Vagina (tissue), 2 donors: ENCODE measurements around the gene CHRM2. TPM values are rescaled to one million over a fixed set of nuclear protein-coding genes. Genes with fewer than 3 reads are reported as not detected.

Source experiments
- DNase-seq, 2 donors: peaks; one replicate each; pipeline ENCODE4 v3.0.0-alpha.2; 2017; ENCODE audit errors: extremely low spot score in 2 of 2
- H3K27ac ChIP-seq: fragments of 200-600 bp; sonication (generic); one replicate; pipeline ENCODE4 v1.5.1; 2019
- H3K27me3 ChIP-seq: fragments of 200-600 bp; sonication (generic); one replicate; pipeline ENCODE4 v1.5.1; 2019
- H3K36me3 ChIP-seq, 2 donors: fragments of 200-600 bp; sonication (generic); one replicate each; pipeline ENCODE4 v1.5.1; 2017 to 2019
- H3K4me1 ChIP-seq: fragments of 200-600 bp; sonication (generic); one replicate; pipeline ENCODE4 v1.5.1; 2019
- H3K4me3 ChIP-seq, 2 donors: fragments of 200-600 bp; sonication (generic); 1 replicate in 1 of 2; 2 replicates in 1 of 2; pipeline ENCODE4 v1.5.1; 2016 to 2019
- H3K9me3 ChIP-seq: fragments of 200-600 bp; sonication (generic); one replicate; pipeline ENCODE4 v1.5.1; 2019
- CTCF ChIP-seq, 3 experiments: fragments of 450-650 bp in 2 of 3; fragments of 200-600 bp in 1 of 3; sonication (generic) in 1 of 3; IDR thresholded peaks; one replicate each; pipeline ENCODE4 v1.5.1; 2017 to 2019; ENCODE audit warnings: antibody characterized with exemption in 3 of 3, mild to moderate bottlenecking in 2 of 3, moderate library complexity in 2 of 3
- POLR2A ChIP-seq, 2 donors: fragments of 450-650 bp; IDR thresholded peaks; one replicate each; pipeline ENCODE4 v1.6.1; 2017; ENCODE audit warnings: antibody characterized with exemption in 2 of 2, mild to moderate bottlenecking in 2 of 2, moderate library complexity in 2 of 2
- POLR2AphosphoS5 ChIP-seq, 2 donors: sonication (generic); formaldehyde crosslinking; IDR thresholded peaks; one replicate each; pipeline ENCODE4 v1.9.0; 2017; ENCODE audit warnings: antibody characterized with exemption in 2 of 2, mild to moderate bottlenecking in 2 of 2, low read depth in 1 of 2; ENCODE audit not compliant: insufficient read depth in 1 of 2
- intact Hi-C: fragments of 100-400 bp; cut with DNase I; formaldehyde crosslinking; loops from one replicate; pipeline ENCODE4 v1.15.1; 2023
- total RNA-seq: library from RNA; depleted of rRNA; stranded (reverse); fragments of >200 nt; gene quantifications from one replicate; pipeline ENCODE4 v1.2.3, GENCODE V29; 2016

The CHRM2 gene
- total RNA-seq, 1 donor from 2014 or later = 1.2 TPM

DNA sequence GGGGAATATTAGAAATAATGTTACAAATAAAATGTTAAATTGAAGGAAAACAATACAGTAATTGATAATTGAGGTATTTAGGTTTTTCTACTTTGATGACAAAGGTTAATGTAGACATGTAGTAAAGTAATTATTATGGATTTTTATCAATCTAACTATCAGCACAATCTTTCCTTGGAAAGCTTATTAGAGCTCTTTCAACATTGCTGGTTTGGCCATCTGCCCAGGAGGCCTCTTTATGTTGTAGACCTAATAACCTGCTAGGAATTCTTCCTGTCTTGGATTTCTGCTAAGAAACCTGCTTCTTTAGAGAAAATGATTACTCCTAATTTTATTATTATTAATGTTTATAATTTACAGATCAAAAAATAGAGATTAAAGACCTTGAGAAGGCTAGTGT lies 78.9 kb downstream of the CHRM2 start:
- Histone ChIP-seq H3K36me3 (no peaks in the 10 kb centered on the region), H3K4me1 (no peaks in the 10 kb centered on the region), H3K27ac (no peak overlapping the region), H3K4me3 (no peak overlapping the region), H3K9me3 (no peaks in the 10 kb centered on the region), H3K27me3 (no peaks in the 10 kb centered on the region)
- no peak for DNase-seq
- TF ChIP-seq POLR2AphosphoS5 (IDR thresholded peaks at IDR 0.05; ENCODE audit: insufficient read depth in 1 of 2, low read depth in 1 of 2) = no peak
- TF ChIP-seq CTCF (IDR thresholded peaks at IDR 0.05) = no peak
- TF ChIP-seq POLR2A (IDR thresholded peaks at IDR 0.05) = no peak
- intact Hi-C loops = no loop called here

DNA sequence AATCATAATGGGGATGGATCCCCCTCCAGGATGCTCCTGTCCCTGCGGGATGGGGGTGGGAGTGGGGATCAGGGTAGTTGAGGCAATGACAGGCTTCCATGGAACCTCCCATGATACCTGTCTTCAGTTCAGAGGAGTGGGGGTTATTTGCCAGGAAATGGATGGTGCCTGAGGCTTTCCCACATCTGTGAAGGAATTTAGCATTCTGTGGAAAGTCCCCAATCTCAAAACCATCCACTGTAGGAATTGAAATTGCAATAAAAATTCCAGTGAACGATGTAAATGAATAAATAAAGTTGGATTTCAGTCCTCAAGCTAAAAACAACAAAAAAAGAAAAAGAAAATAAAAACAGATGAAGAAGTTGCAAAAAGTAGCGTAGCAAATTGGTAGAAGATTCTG lies 81.9 kb downstream of the CHRM2 start:
- H3K9me3 ChIP-seq = no peaks in the 10 kb centered on the region
- H3K27ac ChIP-seq = no peak overlapping the region
- H3K27me3 ChIP-seq = no peaks in the 10 kb centered on the region
- no peaks in the 10 kb centered on the region for H3K4me1 ChIP-seq
- no peaks in the 10 kb centered on the region for H3K36me3 ChIP-seq
- no peak for DNase-seq
- TF ChIP-seq POLR2AphosphoS5 (IDR thresholded peaks at IDR 0.05; ENCODE audit: insufficient read depth in 1 of 2, low read depth in 1 of 2) = no peak
- no peak for TF ChIP-seq POLR2A (IDR thresholded peaks at IDR 0.05)
- TF ChIP-seq CTCF (IDR thresholded peaks at IDR 0.05) = no peak
- no peak overlapping the region for H3K4me3 ChIP-seq
- intact Hi-C loops = no loop called here

GRCh38 chr7:136953386-136953785 lies 84.9 kb downstream of the CHRM2 start:
- H3K4me1 ChIP-seq = no peaks in the 10 kb centered on the region
- H3K9me3 ChIP-seq = no peaks in the 10 kb centered on the region
- intact Hi-C loops = no loop called here
- no peak overlapping the region for H3K4me3 ChIP-seq
- no peaks in the 10 kb centered on the region for H3K27me3 ChIP-seq
- no peak for DNase-seq
- TF ChIP-seq POLR2A (IDR thresholded peaks at IDR 0.05) (no peak), CTCF (IDR thresholded peaks at IDR 0.05) (no peak), POLR2AphosphoS5 (IDR thresholded peaks at IDR 0.05; ENCODE audit: insufficient read depth in 1 of 2, low read depth in 1 of 2) (no peak)
- no peaks in the 10 kb centered on the region for H3K36me3 ChIP-seq
- no peak overlapping the region for H3K27ac ChIP-seq

DNA sequence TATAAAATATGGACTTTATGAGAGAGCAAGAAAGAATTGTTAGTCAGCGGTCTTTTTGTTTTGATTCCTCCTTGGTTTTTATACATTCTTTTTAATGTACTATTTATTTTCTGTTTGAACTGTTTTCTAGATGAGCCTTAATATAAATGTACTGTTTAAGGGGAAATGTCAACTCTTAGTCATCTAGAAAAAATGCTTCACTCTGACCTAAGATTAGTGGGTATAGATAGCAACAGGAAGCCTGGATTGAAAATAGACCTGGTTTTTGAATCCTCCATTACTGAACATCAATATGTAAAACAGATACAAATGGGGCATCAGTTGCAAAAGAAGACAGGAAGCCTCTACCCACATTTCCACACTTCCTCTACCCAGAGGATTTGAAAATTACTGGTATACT lies 87.8 kb downstream of the CHRM2 start:
- no peak for TF ChIP-seq POLR2A (IDR thresholded peaks at IDR 0.05)
- DNase-seq = no peak
- H3K36me3 ChIP-seq = no peaks in the 10 kb centered on the region
- H3K4me1 ChIP-seq = no peaks in the 10 kb centered on the region
- no peak overlapping the region for H3K4me3 ChIP-seq
- no peaks in the 10 kb centered on the region for H3K27me3 ChIP-seq
- no peaks in the 10 kb centered on the region for H3K9me3 ChIP-seq
- intact Hi-C loops = no loop called here
- no peak overlapping the region for H3K27ac ChIP-seq

- Histone ChIP-seq H3K4me1 (no peaks in the 10 kb centered on the region), H3K4me3 (no peak overlapping the region), H3K27me3 (no peaks in the 10 kb centered on the region), H3K27ac (no peak overlapping the region), H3K36me3 (no peaks in the 10 kb centered on the region), H3K9me3 (no peaks in the 10 kb centered on the region)
- TF ChIP-seq POLR2AphosphoS5 (IDR thresholded peaks at IDR 0.05; ENCODE audit: insufficient read depth in 1 of 2, low read depth in 1 of 2) (no peak), CTCF (IDR thresholded peaks at IDR 0.05) (no peak), POLR2A (IDR thresholded peaks at IDR 0.05) (no peak)
- intact Hi-C loops = no loop called here
- DNase-seq = no peak
These were observed 88.2 kb downstream of the CHRM2 start for GRCh38 chr7:136956671-136957070.

DNA sequence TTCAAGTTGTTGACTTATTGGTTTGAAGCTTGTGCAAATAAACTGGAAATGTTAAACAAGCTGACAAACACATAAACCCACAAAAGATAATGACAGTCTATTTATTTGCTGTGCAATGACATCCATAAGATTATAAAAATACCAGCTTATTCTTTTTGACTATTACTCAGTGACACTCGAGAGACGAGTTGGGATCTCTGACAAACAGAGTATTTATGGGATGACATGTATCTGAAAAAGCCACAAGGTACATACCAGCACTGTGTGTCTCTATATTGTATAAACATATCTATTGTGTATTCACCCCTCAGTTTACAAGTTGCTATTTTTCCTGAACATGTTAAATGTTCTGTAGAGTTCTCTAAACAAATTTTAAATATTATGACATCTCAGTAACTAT lies 88.9 kb downstream of the CHRM2 start:
- intact Hi-C loops = no loop called here
- no peaks in the 10 kb centered on the region for H3K9me3 ChIP-seq

More for the DNA sequence above, 88.9 kb downstream of the CHRM2 start:
- no peaks in the 10 kb centered on the region for H3K36me3 ChIP-seq
- no peaks in the 10 kb centered on the region for H3K4me1 ChIP-seq
- TF ChIP-seq POLR2AphosphoS5 (IDR thresholded peaks at IDR 0.05; ENCODE audit: insufficient read depth in 1 of 2, low read depth in 1 of 2) (no peak), POLR2A (IDR thresholded peaks at IDR 0.05) (no peak), CTCF (IDR thresholded peaks at IDR 0.05) (no peak)
- no peaks in the 10 kb centered on the region for H3K27me3 ChIP-seq
- no peak overlapping the region for H3K27ac ChIP-seq
- no peak overlapping the region for H3K4me3 ChIP-seq
- no peak for DNase-seq
